ENCODE results near the gene C13orf46. TPM values are rescaled to one million over a fixed set of nuclear protein-coding genes. Genes with fewer than 3 reads are reported as not detected.

The C13orf46 gene
- total RNA-seq, 1 experiment from 2014 or later, result 0.07 TPM

- Histone ChIP-seq H3K4me1 (ENCODE audit: insufficient read depth, low read length) (peaks cover 12% of the 10 kb centered on the region), H3K4me2 (ENCODE audit: low read length) (no peak overlapping the region), H3F3A (ENCODE audit: low read length, unreplicated experiment) (peaks cover 4% of the 10 kb centered on the region), H2AFZ (ENCODE audit: low read length) (no peak overlapping the region), H3K79me2 (ENCODE audit: low read length) (no peaks in the 10 kb centered on the region), H4K20me1 (ENCODE audit: low read length) (no peaks in the 10 kb centered on the region), H3K9ac (ENCODE audit: low read length) (no peak overlapping the region), H3K27ac (ENCODE audit: low read length) (no peak overlapping the region), H3K9me2 (replicated peaks; ENCODE audit: low read length) (no peaks in the 10 kb centered on the region), H3K4me3 (ENCODE audit: low read length) (no peak overlapping the region), H3K36me3 (ENCODE audit: low read depth, low read length) (no peaks in the 10 kb centered on the region), H3K27me3 (ENCODE audit: low read length) (no peaks in the 10 kb centered on the region), H3K9me3 (ENCODE audit: low read length) (no peaks in the 10 kb centered on the region)
- POLR2A ChIA-PET (ENCODE audit: unreplicated experiment), result no interaction called here
- no TSS peak for BruUV-seq (replicated peaks)
- DNase-seq (no peak), ATAC-seq (no peak)
- TF ChIP-seq CTCF (conservative IDR thresholded peaks at IDR 0.05; ENCODE audit: low read depth, low read length) (no peak), EZH2 (IDR thresholded peaks at IDR 0.05; ENCODE audit: low read length, unreplicated experiment) (no peak), EZH2phosphoT487 (IDR thresholded peaks at IDR 0.05; ENCODE audit: borderline replicate concordance, low read length) (no peak)
- intact Hi-C loops (cut with micrococcal nuclease), result no loop called here
- CTCF ChIA-PET, result no interaction called here
These were observed 58.0 kb downstream of the C13orf46 start for GRCh38 chr13:113915786-113916329.

GRCh38 chr13:113915012-113915763 is 58.7 kb downstream of the C13orf46 start:
- no peak overlapping the region; the same call in 1 of the 2 replicates for H3K4me2 ChIP-seq (ENCODE audit: low read length)
- no TSS peak for BruUV-seq (replicated peaks)
- H3K4me3 ChIP-seq (ENCODE audit: low read length), result no peak overlapping the region
- no peaks in the 10 kb centered on the region for H3K79me2 ChIP-seq (ENCODE audit: low read length)
- ChIA-PET POLR2A (ENCODE audit: unreplicated experiment) (interaction anchor here (0.6 kb wide), 1 partner anchor 1224 kb away, joined by 3 read pairs; no protein-coding TSS in a partner anchor), CTCF (no interaction called here)
- H3K27ac ChIP-seq (ENCODE audit: low read length), result no peak overlapping the region
- no peaks in the 10 kb centered on the region for H3K9me3 ChIP-seq (ENCODE audit: low read length)
- no peak overlapping the region for H3K9ac ChIP-seq (ENCODE audit: low read length)
- ATAC-seq (no peak), DNase-seq (no peak)
- H3F3A ChIP-seq (ENCODE audit: low read length, unreplicated experiment), result peaks cover 4% of the 10 kb centered on the region
- no peaks in the 10 kb centered on the region for H3K27me3 ChIP-seq (ENCODE audit: low read length)
- peaks cover 12% of the 10 kb centered on the region for H3K4me1 ChIP-seq (ENCODE audit: insufficient read depth, low read length)
- H2AFZ ChIP-seq (ENCODE audit: low read length), result no peak overlapping the region
- TF ChIP-seq EZH2 (IDR thresholded peaks at IDR 0.05; ENCODE audit: low read length, unreplicated experiment) (no peak), EZH2phosphoT487 (IDR thresholded peaks at IDR 0.05; ENCODE audit: borderline replicate concordance, low read length) (no peak), CTCF (conservative IDR thresholded peaks at IDR 0.05; ENCODE audit: low read depth, low read length) (no peak)
- H3K9me2 ChIP-seq (replicated peaks; ENCODE audit: low read length), result no peaks in the 10 kb centered on the region
- no peaks in the 10 kb centered on the region for H4K20me1 ChIP-seq (ENCODE audit: low read length)
- intact Hi-C loops (cut with micrococcal nuclease), result no loop called here
- H3K36me3 ChIP-seq (ENCODE audit: low read depth, low read length), result no peaks in the 10 kb centered on the region
